ENCODE measurements around the gene APOL2. TPM values are rescaled to one million over a fixed set of nuclear protein-coding genes. Genes with fewer than 3 reads are reported as not detected.

The APOL2 gene
- total RNA-seq, 4 donors from 2014 or later, result 39.0 to 121 (median 66.6) TPM

DNA sequence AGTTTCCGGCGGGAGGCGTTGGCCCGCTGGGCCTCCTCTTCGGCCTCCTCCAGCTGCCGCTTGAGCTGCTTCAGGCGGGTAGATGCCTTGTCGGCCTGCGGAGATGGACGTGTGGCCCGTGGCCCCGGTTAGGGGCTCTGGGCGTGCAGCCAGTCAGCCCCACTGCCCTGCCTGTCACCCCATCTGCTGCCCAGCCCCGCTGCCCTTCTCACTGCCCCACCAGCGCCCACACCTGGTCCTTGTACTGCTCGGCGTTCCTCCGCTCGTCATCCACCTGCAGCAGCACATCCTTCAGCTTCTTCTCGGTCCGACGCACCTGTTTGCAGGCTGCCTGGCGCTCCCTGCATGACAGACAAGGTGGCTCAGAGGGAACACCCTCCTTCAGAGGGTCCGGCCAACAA is 44.8 kb upstream of the APOL2 start:
- TF ChIP-seq, protein P1, sequence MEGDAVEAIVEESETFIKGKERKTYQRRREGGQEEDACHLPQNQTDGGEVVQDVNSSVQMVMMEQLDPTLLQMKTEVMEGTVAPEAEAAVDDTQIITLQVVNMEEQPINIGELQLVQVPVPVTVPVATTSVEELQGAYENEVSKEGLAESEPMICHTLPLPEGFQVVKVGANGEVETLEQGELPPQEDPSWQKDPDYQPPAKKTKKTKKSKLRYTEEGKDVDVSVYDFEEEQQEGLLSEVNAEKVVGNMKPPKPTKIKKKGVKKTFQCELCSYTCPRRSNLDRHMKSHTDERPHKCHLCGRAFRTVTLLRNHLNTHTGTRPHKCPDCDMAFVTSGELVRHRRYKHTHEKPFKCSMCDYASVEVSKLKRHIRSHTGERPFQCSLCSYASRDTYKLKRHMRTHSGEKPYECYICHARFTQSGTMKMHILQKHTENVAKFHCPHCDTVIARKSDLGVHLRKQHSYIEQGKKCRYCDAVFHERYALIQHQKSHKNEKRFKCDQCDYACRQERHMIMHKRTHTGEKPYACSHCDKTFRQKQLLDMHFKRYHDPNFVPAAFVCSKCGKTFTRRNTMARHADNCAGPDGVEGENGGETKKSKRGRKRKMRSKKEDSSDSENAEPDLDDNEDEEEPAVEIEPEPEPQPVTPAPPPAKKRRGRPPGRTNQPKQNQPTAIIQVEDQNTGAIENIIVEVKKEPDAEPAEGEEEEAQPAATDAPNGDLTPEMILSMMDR (IDR thresholded peaks at IDR 0.05; ENCODE audit: low read depth), result no peak

DNA sequence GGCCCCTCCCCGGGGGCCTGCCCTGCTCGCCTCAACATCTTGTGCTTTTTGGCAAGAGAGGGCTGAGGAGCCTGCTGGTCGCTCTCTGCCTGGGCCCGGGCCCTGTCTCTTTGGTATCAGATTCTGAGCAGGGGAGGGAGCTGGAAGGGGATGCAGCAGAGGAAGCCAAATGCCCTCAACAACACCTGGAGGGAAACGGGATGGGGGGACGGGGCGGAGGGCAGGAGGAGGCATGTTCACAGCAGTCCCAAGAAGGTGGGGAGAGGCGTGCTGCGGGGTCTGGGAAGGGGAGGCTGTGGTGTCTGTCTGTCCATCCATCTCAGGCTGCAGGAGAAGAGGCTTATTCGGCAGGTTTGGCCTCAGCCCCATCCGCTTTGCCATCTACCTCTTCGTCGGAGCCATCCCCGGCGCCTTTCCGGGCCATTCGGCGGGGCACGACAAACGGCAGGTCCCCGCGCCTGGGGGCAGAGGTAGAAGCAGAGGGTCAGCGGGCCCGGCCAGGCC is 43.1 kb upstream of the APOL2 start:
- TF ChIP-seq, protein P1 (IDR thresholded peaks at IDR 0.05; ENCODE audit: low read depth), result no peak

DNA sequence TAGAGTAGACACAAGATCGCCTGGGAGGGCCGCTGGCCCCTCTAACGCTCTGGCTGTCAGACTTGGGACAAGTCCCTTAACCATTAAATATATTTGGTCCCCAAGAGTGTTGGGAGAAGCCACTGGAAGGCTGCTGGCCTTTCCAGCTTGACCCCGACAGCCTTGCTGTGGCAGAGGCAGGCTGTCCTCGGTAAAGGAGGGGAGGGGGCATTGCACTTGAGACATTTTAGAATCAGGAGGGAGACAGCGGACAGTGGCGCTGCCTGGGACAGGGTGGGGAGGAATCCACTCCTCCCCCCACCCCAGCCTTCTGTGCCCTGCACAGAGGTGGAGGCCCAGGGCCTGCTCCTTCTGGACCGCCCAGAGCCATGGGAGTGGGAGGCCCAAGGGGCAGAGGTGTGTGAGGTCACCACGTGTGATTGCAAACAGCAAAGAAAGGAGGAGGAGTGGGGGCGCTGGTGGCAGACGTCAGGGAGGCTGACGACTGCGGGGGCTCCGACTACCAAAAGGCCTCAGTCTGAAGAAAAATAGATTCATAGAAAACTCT is 42.5 kb upstream of the APOL2 start:
- TF ChIP-seq, protein P1 (IDR thresholded peaks at IDR 0.05; ENCODE audit: low read depth), result no peak

DNA sequence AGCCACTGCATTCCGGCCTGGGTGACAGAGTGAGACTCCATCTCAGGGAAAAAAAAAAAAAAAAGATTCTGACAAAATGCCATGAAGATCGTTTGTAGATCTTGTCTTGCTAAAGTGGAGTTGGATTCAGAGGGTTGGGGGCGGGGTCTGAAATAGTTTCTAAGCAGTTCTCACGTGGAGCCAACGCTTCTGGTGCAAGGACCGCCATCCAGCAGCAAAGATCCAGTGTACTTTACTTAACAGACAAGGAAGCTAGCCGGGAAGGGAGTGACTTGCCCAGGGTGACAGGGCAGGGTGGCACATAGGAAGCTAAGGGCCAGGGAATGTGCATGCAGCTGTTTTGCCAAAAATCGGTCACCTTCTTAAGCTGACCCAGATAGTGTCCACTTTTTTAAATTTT is 41.1 kb upstream of the APOL2 start:
- TF ChIP-seq, protein P1 (IDR thresholded peaks at IDR 0.05; ENCODE audit: low read depth), result no peak

DNA sequence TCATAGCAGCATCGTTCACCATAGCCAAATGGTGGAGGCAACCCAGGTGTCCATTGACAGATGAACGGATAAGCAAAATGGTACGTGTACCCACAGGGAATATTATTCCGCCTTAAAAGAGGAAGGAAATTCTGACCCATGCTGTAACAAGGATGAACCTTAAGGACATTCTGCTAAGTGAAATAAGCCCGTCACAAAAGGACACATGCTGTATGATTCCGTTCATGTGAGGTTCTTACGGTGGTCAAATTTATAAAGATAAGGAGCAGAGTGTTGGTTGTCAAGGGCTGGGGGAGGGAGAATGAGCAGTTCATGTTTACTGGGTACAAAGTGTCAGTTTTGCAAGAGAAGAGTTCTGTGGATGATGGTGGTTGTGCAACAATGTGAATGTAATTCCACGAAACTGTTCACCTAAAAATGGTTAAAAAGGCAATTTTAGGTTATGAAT is 39.9 kb upstream of the APOL2 start:
- TF ChIP-seq, protein P1 (IDR thresholded peaks at IDR 0.05; ENCODE audit: low read depth), result no peak

DNA sequence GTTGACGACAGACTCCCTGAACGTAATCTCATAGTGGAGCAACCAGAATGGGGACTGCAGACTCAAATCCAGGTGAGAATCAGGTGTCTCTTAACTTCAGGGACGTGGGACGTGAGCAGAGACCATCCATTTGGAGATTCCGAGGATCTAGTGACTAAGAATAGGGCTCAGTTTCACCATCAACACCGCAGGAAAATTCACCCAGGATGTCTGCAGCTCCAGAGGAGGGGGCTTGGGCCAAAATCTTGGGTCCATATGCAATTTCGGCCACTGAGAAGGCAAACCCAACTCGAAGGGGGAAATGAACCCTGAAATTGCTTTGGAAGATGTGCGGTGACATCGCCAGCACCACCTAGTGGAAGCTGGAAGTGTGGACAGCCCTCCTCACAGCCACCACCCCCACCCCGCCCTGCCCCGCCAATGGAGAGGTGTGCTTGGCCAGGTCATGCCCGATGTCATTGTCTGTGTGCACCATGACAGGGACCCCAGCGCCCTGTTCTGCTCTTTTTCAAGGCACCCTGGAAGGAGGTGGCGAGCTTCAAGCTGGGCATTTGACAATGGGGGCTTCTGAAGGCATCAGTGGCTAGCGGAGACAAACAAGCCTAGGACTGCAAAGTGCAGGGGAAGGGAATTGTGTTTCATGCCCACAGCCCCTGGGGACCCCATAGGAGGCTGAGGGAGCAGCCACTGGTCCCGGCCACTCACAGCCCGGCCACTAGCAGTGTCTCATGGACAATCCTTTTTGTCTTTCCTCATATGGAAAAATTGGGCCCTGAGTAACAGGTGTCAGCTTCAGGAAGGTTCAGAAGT is 38.4 kb upstream of the APOL2 start:
- TF ChIP-seq, protein P1 (IDR thresholded peaks at IDR 0.05; ENCODE audit: low read depth), result no peak

DNA sequence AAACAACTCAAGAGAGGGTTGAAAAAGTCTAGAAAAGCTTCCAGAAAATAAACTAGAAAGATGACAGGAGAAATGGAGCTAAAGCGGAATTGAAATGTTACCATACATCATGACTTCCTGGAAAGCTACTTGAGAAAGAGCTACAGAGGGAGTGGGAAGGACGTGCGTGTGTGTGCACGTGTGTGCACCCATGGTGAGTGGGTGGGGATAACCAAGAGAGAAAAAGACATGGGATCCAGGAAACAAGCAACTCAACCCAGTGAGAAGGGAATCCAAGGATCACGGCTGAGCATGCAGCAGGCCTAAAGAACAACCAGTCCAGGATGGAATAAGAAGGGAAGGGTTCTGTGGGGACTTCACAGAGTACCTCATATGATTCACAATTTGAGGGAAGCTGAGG is 35.2 kb upstream of the APOL2 start:
- TF ChIP-seq, protein P1 (IDR thresholded peaks at IDR 0.05; ENCODE audit: low read depth), result no peak

Measured in subcutaneous adipose tissue (tissue), 4 donors.